GM12864 (cell line): Measurements from ENCODE around the gene EEF1AKMT1.

Experiments used
- DNase-seq: peaks from one replicate; pipeline ENCODE4 v3.0.0-alpha.2; 2011; ENCODE audit warnings: low read depth
- H3K4me3 ChIP-seq: 2 replicates; pipeline ENCODE4 v1.5.1; 2011; ENCODE audit warnings: mild to moderate bottlenecking, low read depth, low read length, control low read depth
- TF ChIP-seq, protein P1 (sequence below): IDR thresholded peaks from 2 replicates; pipeline ENCODE4 v1.5.1; 2011; ENCODE audit warnings: low read depth, mild to moderate bottlenecking, moderate library complexity, low read length, control low read depth, inconsistent platforms; ENCODE audit errors: missing control alignments

The EEF1AKMT1 gene

GRCh38 chr13:20701461-20701860 is 72.3 kb downstream of the EEF1AKMT1 start:
- no peak for DNase-seq
- H3K4me3 ChIP-seq, result no peak overlapping the region
- TF ChIP-seq, protein P1, sequence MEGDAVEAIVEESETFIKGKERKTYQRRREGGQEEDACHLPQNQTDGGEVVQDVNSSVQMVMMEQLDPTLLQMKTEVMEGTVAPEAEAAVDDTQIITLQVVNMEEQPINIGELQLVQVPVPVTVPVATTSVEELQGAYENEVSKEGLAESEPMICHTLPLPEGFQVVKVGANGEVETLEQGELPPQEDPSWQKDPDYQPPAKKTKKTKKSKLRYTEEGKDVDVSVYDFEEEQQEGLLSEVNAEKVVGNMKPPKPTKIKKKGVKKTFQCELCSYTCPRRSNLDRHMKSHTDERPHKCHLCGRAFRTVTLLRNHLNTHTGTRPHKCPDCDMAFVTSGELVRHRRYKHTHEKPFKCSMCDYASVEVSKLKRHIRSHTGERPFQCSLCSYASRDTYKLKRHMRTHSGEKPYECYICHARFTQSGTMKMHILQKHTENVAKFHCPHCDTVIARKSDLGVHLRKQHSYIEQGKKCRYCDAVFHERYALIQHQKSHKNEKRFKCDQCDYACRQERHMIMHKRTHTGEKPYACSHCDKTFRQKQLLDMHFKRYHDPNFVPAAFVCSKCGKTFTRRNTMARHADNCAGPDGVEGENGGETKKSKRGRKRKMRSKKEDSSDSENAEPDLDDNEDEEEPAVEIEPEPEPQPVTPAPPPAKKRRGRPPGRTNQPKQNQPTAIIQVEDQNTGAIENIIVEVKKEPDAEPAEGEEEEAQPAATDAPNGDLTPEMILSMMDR, result no peak

GRCh38 chr13:20700288-20700687 is 73.5 kb downstream of the EEF1AKMT1 start:
- TF ChIP-seq, protein P1, result no peak
- DNase-seq, result no peak
- no peak overlapping the region for H3K4me3 ChIP-seq

DNA sequence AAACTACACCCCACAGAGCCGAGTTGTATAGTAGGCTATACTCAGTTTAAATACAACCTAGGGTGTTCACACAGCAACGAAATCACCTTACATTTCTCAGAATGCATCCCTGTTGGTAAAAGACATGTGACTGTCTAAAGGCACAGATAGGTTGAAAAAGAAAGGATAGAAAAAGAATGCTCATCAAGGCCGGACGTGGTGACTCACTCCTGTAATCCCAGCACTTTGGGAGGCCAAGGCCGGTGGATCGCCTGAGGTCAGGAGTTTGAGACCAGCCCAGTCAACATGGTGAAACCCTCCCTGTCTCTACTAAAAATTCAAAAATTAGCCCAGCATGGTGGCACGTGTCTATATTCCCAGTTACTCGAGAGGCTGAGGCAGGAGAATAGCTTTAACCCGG is 74.0 kb downstream of the EEF1AKMT1 start:
- no peak overlapping the region for H3K4me3 ChIP-seq
- DNase-seq, result no peak
- TF ChIP-seq, protein P1, result no peak

GRCh38 chr13:20696073-20696472 is 77.7 kb downstream of the EEF1AKMT1 start:
- DNase-seq, result no peak
- TF ChIP-seq, protein P1, result no peak
- H3K4me3 ChIP-seq, result no peak overlapping the region

DNA sequence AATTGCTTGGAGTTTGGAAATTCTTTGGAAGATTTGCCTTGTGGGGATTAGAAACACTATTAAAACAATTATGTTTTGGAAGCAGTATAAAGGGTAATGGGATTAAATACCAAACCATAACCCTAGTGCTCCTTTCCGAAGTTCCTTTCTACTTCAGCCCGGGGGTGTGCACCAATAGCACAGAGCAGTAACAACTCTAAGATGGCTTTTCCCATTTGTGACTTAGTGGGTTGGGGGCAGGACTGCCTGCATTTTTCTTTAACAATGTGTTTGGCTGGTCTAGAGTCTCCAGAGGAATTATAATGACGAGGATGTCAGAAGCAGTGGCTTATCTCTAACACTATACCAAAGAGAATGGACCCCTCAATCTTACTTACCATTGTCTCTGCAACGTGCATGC is 82.1 kb downstream of the EEF1AKMT1 start:
- TF ChIP-seq, protein P1, result no peak
- DNase-seq, result no peak

DNA sequence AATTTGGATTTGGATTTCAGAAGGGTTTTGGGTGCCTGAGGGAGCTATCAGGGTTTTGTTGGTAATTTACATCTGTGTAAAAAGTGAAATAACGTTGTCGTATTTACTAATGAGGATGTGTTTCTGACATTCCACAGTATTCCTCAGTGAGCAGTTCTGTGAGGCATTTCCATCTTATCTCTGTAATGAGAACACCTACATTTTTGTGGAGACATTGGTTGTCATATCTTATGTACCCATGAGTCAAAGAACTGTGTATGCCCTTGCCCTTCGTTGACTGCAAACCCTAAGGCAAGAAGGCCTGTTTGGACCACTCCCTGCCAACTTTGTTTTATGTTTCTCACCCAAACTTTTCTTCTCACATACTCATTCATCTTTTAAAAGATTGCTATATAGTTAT is 84.5 kb downstream of the EEF1AKMT1 start:
- H3K4me3 ChIP-seq, result no peak overlapping the region
- no peak for DNase-seq
- TF ChIP-seq, protein P1, result no peak

More for the DNA sequence above, 82.1 kb downstream of the EEF1AKMT1 start:
- no peak overlapping the region for H3K4me3 ChIP-seq

DNA sequence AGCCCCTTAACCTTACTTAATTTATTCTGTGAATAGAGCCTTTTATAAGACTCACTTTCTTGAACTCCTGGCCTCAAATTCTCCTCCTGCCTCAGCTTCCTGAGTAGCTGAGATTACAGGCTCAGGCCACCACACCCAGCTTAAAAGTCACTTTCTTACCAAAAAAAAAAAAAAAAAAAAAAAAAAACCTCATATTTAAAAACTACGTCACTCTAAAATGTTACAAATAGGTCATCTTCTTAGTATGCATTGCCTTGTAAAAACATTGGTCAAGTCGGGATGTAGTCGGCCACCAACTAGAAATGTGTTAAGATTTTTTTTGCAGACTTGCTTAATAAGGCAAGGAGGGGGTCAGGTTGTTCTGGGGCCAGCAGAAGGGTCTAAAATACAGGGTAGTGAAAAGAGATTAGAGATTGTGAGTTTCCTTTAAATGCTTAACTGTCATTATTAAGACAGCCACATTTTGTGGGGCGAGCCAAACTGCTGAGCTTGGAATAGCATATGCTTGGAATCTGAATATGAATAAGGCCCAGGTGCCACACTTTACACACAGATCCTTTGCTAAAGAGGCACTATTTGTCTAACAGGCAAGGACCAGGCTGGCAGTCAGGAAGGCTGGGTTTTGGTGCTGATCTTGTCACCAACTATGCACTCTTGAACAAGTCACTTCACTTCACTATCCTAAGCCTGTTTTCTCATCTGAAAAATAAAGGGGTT is 86.7 kb downstream of the EEF1AKMT1 start:
- TF ChIP-seq, protein P1, result no peak
- no peak overlapping the region for H3K4me3 ChIP-seq
- DNase-seq, result no peak
